Esophagus muscularis mucosa (tissue), 4 donors: Measurements from ENCODE around the gene OR10V1. TPM values are rescaled to one million over a fixed set of nuclear protein-coding genes. Genes with fewer than 3 reads are reported as not detected.

Experiments
- DNase-seq: peaks from one replicate; pipeline ENCODE4 v3.0.0-alpha.2; 2017; ENCODE audit errors: extremely low spot score
- H3K27ac ChIP-seq, 4 donors: fragments of 200-600 bp; sonication (generic); replicated peaks in 1 of 4; 1 replicate in 3 of 4; 2 replicates in 1 of 4; pipeline ENCODE4 v1.5.1; 2016 to 2019; ENCODE audit warnings: mild to moderate bottlenecking in 1 of 4
- H3K27me3 ChIP-seq, 4 donors: fragments of 200-600 bp; sonication (generic); one replicate each; pipeline versions ENCODE4 v1.5.1 to v1.6.0; 2016 to 2019
- H3K36me3 ChIP-seq, 4 donors: fragments of 200-600 bp; sonication (generic); one replicate each; pipeline ENCODE4 v1.5.1; 2016 to 2019
- H3K4me1 ChIP-seq, 4 donors: fragments of 200-600 bp; sonication (generic); one replicate each; pipeline ENCODE4 v1.5.1; 2016 to 2019
- H3K4me3 ChIP-seq, 4 donors: fragments of 200-600 bp; sonication (generic); 1 replicate in 2 of 4; 2 replicates in 2 of 4; pipeline ENCODE4 v1.5.1; 2016 to 2019; ENCODE audit warnings: mild to moderate bottlenecking in 4 of 4, moderate library complexity in 1 of 4
- H3K9me3 ChIP-seq, 4 donors: fragments of 200-600 bp; sonication (generic); 1 replicate in 3 of 4; 2 replicates in 1 of 4; pipeline ENCODE4 v1.5.1; 2016 to 2019
- EP300 ChIP-seq: sonication (generic); formaldehyde crosslinking; IDR thresholded peaks from one replicate; pipeline ENCODE4 v1.6.1; 2017; ENCODE audit warnings: antibody characterized with exemption
- POLR2A ChIP-seq: fragments of 450-650 bp; IDR thresholded peaks from one replicate; pipeline ENCODE4 v1.6.1; 2017; ENCODE audit warnings: antibody characterized with exemption, moderate library complexity, mild to moderate bottlenecking, low read depth
- POLR2AphosphoS5 ChIP-seq, 2 donors: sonication (generic); formaldehyde crosslinking; IDR thresholded peaks; one replicate each; pipeline ENCODE4 v1.6.1; 2017; ENCODE audit warnings: antibody characterized with exemption in 2 of 2
- WGBS: methylation state at CpG from one replicate; pipeline ENCODE4 v1.1.5; 2018; 5-methylcytosine and 5-hydroxymethylcytosine counted together
- intact Hi-C: fragments of 100-400 bp; cut with DNase I; formaldehyde crosslinking; loops from one replicate; pipeline ENCODE4 v1.15.1; 2023
- total RNA-seq, 4 donors: library from RNA; depleted of rRNA; stranded (reverse); fragments of >200 nt; gene quantifications; one replicate each; pipeline versions ENCODE4 v1.1.0 to v1.2.1, GENCODE V29; 2016
- TF ChIP-seq, protein P1 (sequence below), 3 experiments: fragments of 200-600 bp in 2 of 3; fragments of 450-650 bp in 1 of 3; sonication (generic) in 2 of 3; IDR thresholded peaks; one replicate each; pipeline ENCODE4 v1.5.1; 2017 to 2019; ENCODE audit warnings: antibody characterized with exemption in 3 of 3, mild to moderate bottlenecking in 2 of 3, moderate library complexity in 1 of 3

OR10V1 gene
- total RNA-seq, 4 donors from 2014 or later, result not detected

DNA sequence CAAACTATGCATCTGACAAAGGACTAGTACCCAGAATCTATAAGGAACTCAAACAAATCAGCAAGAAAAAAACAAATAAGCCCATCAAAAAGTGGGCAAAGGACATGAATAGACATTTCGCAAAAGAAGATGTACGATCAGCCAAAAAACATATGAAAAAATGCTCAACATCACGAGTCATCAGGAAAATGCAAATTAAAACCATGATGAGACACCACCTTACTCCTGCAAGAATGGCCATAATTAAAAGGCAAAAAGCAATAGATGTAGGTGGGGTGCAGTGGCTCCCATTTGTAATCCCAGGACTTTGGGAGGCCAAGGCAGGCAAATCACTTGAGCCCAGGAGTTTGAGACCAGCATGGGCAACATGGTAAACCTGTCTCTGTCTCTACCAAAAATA lies 10.4 kb upstream of the OR10V1 start:
- Histone ChIP-seq H3K27ac (no peak overlapping the region), H3K9me3 (no peaks in the 10 kb centered on the region), H3K27me3 (peaks cover 0 to 11% (median 0%) of the 10 kb centered on the region in 4 donors), H3K4me1 (no peaks in the 10 kb centered on the region), H3K4me3 (no peak overlapping the region), H3K36me3 (no peaks in the 10 kb centered on the region)
- DNase-seq, result no peak
- intact Hi-C loops, result no loop called here
- WGBS, result 89% methylated on average over 3 of the region's 3 CpGs
- TF ChIP-seq POLR2AphosphoS5 (IDR thresholded peaks at IDR 0.05) (no peak), EP300 (no peak), POLR2A (no peak)
- TF ChIP-seq, protein P1, sequence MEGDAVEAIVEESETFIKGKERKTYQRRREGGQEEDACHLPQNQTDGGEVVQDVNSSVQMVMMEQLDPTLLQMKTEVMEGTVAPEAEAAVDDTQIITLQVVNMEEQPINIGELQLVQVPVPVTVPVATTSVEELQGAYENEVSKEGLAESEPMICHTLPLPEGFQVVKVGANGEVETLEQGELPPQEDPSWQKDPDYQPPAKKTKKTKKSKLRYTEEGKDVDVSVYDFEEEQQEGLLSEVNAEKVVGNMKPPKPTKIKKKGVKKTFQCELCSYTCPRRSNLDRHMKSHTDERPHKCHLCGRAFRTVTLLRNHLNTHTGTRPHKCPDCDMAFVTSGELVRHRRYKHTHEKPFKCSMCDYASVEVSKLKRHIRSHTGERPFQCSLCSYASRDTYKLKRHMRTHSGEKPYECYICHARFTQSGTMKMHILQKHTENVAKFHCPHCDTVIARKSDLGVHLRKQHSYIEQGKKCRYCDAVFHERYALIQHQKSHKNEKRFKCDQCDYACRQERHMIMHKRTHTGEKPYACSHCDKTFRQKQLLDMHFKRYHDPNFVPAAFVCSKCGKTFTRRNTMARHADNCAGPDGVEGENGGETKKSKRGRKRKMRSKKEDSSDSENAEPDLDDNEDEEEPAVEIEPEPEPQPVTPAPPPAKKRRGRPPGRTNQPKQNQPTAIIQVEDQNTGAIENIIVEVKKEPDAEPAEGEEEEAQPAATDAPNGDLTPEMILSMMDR (IDR thresholded peaks at IDR 0.05), result no peak

DNA sequence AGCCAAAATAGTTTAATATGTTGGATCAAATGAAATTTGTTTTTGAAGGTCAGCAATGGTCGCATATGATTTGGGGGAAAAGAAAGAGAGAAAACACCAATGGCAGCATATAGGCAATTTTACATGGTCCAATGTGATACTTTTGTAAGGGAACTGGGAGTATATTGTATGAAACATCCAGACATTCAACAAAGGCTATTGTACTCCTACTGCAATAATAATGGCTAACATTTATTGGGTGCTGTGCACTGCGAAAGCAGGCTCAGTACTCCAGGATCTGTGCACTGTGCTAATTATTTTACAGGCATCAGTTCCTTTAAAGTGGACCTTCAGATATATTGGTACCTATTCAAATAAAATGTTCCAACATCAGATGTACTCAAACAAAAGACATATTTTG lies 5.9 kb upstream of the OR10V1 start:
- Histone ChIP-seq H3K9me3 (no peaks in the 10 kb centered on the region), H3K36me3 (no peaks in the 10 kb centered on the region), H3K4me3 (no peak overlapping the region), H3K27me3 (peaks cover 0 to 16% (median 0%) of the 10 kb centered on the region in 4 donors), H3K27ac (no peak overlapping the region), H3K4me1 (no peaks in the 10 kb centered on the region)
- no peak for DNase-seq
- intact Hi-C loops, result no loop called here
- WGBS, result 65% methylated on average over 2 of the region's 2 CpGs
- TF ChIP-seq POLR2A (no peak), EP300 (no peak), POLR2AphosphoS5 (IDR thresholded peaks at IDR 0.05) (no peak)
- TF ChIP-seq, protein P1 (IDR thresholded peaks at IDR 0.05), result no peak

DNA sequence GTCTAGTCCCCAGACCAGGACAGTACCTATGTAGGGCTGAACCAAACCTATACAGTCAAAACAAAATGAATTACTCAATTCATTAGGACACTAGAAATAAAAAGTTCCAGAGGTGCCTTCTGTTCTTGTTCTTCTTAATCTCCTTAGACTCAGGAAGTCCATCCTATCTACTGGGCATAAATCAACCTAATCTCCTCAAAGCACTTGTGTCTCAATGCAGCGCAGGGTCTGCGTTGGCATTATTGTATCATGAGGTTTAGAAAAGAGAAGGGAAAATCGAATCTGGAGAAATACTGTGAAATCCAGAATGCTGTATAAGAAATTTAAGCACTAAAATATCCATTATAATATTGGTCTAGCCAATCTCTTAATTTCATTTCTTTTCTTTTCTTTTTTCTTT lies 2.4 kb upstream of the OR10V1 start:
- 68% methylated on average over 3 of the region's 3 CpGs for WGBS
- no peak overlapping the region for H3K4me3 ChIP-seq
- no peaks in the 10 kb centered on the region for H3K4me1 ChIP-seq
- no peak for DNase-seq
- intact Hi-C loops, result no loop called here
- H3K27ac ChIP-seq, result no peak overlapping the region
- TF ChIP-seq POLR2A, result no peak
- TF ChIP-seq, protein P1 (IDR thresholded peaks at IDR 0.05), result no peak
- no peak for TF ChIP-seq EP300
- H3K9me3 ChIP-seq, result no peaks in the 10 kb centered on the region
- H3K36me3 ChIP-seq, result no peaks in the 10 kb centered on the region
- H3K27me3 ChIP-seq, result peaks cover 0 to 8% (median 0%) of the 10 kb centered on the region in 4 donors

- Histone ChIP-seq H3K27ac (no peak overlapping the region), H3K4me1 (no peaks in the 10 kb centered on the region)
- 64% methylated on average over 2 of the region's 3 CpGs for WGBS
Observed at GRCh38 chr11:59710136-59710847, 3.4 kb downstream of the OR10V1 start.

More at GRCh38 chr11:59710136-59710847, 3.4 kb downstream of the OR10V1 start:
- TF ChIP-seq EP300 (no peak), POLR2AphosphoS5 (IDR thresholded peaks at IDR 0.05) (no peak), POLR2A (no peak)
- TF ChIP-seq, protein P1 (IDR thresholded peaks at IDR 0.05), result no peak
- no peak for DNase-seq
- Histone ChIP-seq H3K36me3 (no peaks in the 10 kb centered on the region), H3K9me3 (no peaks in the 10 kb centered on the region), H3K4me3 (no peak overlapping the region), H3K27me3 (peaks cover 0 to 3% (median 0%) of the 10 kb centered on the region in 4 donors)
- intact Hi-C loops, result no loop called here
